ENCODE data around the gene PSMA1.

PSMA1 gene

GRCh38 chr11:14471127-14471526, 49.1 kb downstream of the PSMA1 start:
- H3K9me3 ChIP-seq (ENCODE audit: control insufficient read depth, insufficient read depth, low read length), result no peaks in the 10 kb centered on the region
- H3K4me3 ChIP-seq (ENCODE audit: low read length), result no peak overlapping the region
- H3K4me1 ChIP-seq (ENCODE audit: control insufficient read depth, low read length), result no peaks in the 10 kb centered on the region
- 0 out of 2 replicates have a peak, but pooled peaks cover 2% of the 10 kb centered on the region for H3F3A ChIP-seq (ENCODE audit: control insufficient read depth, insufficient read depth)
- no peak overlapping the region for H3K27ac ChIP-seq (ENCODE audit: low read depth, low read length)
- H3K9me2 ChIP-seq (replicated peaks; ENCODE audit: control insufficient read depth, low read length), result no peaks in the 10 kb centered on the region
- no peaks in the 10 kb centered on the region for H4K20me1 ChIP-seq (ENCODE audit: control insufficient read depth, insufficient read depth, low read depth, low read length)
- no peaks in the 10 kb centered on the region for H3K79me2 ChIP-seq (ENCODE audit: control insufficient read depth, low read length)
- TF ChIP-seq EZH2phosphoT487 (IDR thresholded peaks at IDR 0.05; ENCODE audit: borderline replicate concordance, low read length) (no peak), CTCF (IDR thresholded peaks at IDR 0.05; ENCODE audit: low read depth, low read length, poor library complexity, severe bottlenecking) (no peak)
- no peaks in the 10 kb centered on the region for H3K27me3 ChIP-seq (ENCODE audit: control insufficient read depth, low read length)
- peaks cover 96% of the 10 kb centered on the region for H3K36me3 ChIP-seq (ENCODE audit: control insufficient read depth, low read length)
- no peak overlapping the region for H3K4me2 ChIP-seq (ENCODE audit: low read length)

- no peaks in the 10 kb centered on the region for H3F3A ChIP-seq (ENCODE audit: control insufficient read depth, insufficient read depth)
- H3K27me3 ChIP-seq (ENCODE audit: control insufficient read depth, low read length), result no peaks in the 10 kb centered on the region
- no peaks in the 10 kb centered on the region for H4K20me1 ChIP-seq (ENCODE audit: control insufficient read depth, insufficient read depth, low read depth, low read length)
- no peaks in the 10 kb centered on the region for H3K4me1 ChIP-seq (ENCODE audit: control insufficient read depth, low read length)
- no peaks in the 10 kb centered on the region for H3K79me2 ChIP-seq (ENCODE audit: control insufficient read depth, low read length)
- no peaks in the 10 kb centered on the region for H3K9me2 ChIP-seq (replicated peaks; ENCODE audit: control insufficient read depth, low read length)
- TF ChIP-seq CTCF (IDR thresholded peaks at IDR 0.05; ENCODE audit: low read depth, low read length, poor library complexity, severe bottlenecking) (no peak), EZH2phosphoT487 (IDR thresholded peaks at IDR 0.05; ENCODE audit: borderline replicate concordance, low read length) (no peak)
- no peaks in the 10 kb centered on the region for H3K9me3 ChIP-seq (ENCODE audit: control insufficient read depth, insufficient read depth, low read length)
- H3K27ac ChIP-seq (ENCODE audit: low read depth, low read length), result no peak overlapping the region
- H3K4me2 ChIP-seq (ENCODE audit: low read length), result no peak overlapping the region
- H3K4me3 ChIP-seq (ENCODE audit: low read length), result no peak overlapping the region
- peaks cover 93% of the 10 kb centered on the region for H3K36me3 ChIP-seq (ENCODE audit: control insufficient read depth, low read length)
Measured at GRCh38 chr11:14463623-14464022, 56.6 kb downstream of the PSMA1 start.

- Histone ChIP-seq H3K4me1 (ENCODE audit: control insufficient read depth, low read length) (no peaks in the 10 kb centered on the region), H3K4me2 (ENCODE audit: low read length) (no peak overlapping the region), H3K9me3 (ENCODE audit: control insufficient read depth, insufficient read depth, low read length) (no peaks in the 10 kb centered on the region), H3K4me3 (ENCODE audit: low read length) (no peak overlapping the region), H3K27ac (ENCODE audit: low read depth, low read length) (no peak overlapping the region), H3K27me3 (ENCODE audit: control insufficient read depth, low read length) (no peaks in the 10 kb centered on the region), H3K79me2 (ENCODE audit: control insufficient read depth, low read length) (no peaks in the 10 kb centered on the region), H3F3A (ENCODE audit: control insufficient read depth, insufficient read depth) (peaks cover 18% of the 10 kb centered on the region), H3K9me2 (replicated peaks; ENCODE audit: control insufficient read depth, low read length) (no peaks in the 10 kb centered on the region), H3K36me3 (ENCODE audit: control insufficient read depth, low read length) (peaks cover 80% of the 10 kb centered on the region), H4K20me1 (ENCODE audit: control insufficient read depth, insufficient read depth, low read depth, low read length) (no peaks in the 10 kb centered on the region)
- no peak for TF ChIP-seq EZH2phosphoT487 (IDR thresholded peaks at IDR 0.05; ENCODE audit: borderline replicate concordance, low read length)
- TF ChIP-seq CTCF (IDR thresholded peaks at IDR 0.05; ENCODE audit: low read depth, low read length, poor library complexity, severe bottlenecking), result no peak
Measured at GRCh38 chr11:14460147-14460546, 60.0 kb downstream of the PSMA1 start.

GRCh38 chr11:14458377-14458776, 61.8 kb downstream of the PSMA1 start:
- Histone ChIP-seq H3K4me1 (ENCODE audit: control insufficient read depth, low read length) (no peaks in the 10 kb centered on the region), H3K9me3 (ENCODE audit: control insufficient read depth, insufficient read depth, low read length) (no peaks in the 10 kb centered on the region), H3K4me3 (ENCODE audit: low read length) (no peak overlapping the region), H4K20me1 (ENCODE audit: control insufficient read depth, insufficient read depth, low read depth, low read length) (no peaks in the 10 kb centered on the region), H3K9me2 (replicated peaks; ENCODE audit: control insufficient read depth, low read length) (no peaks in the 10 kb centered on the region), H3F3A (ENCODE audit: control insufficient read depth, insufficient read depth) (peaks cover 19% of the 10 kb centered on the region), H3K4me2 (ENCODE audit: low read length) (no peak overlapping the region), H3K27ac (ENCODE audit: low read depth, low read length) (no peak overlapping the region), H3K27me3 (ENCODE audit: control insufficient read depth, low read length) (no peaks in the 10 kb centered on the region), H3K36me3 (ENCODE audit: control insufficient read depth, low read length) (peaks cover 63% of the 10 kb centered on the region), H3K79me2 (ENCODE audit: control insufficient read depth, low read length) (no peaks in the 10 kb centered on the region)
- TF ChIP-seq EZH2phosphoT487 (IDR thresholded peaks at IDR 0.05; ENCODE audit: borderline replicate concordance, low read length) (no peak), CTCF (IDR thresholded peaks at IDR 0.05; ENCODE audit: low read depth, low read length, poor library complexity, severe bottlenecking) (no peak)
